ENCODE results near the gene SLC43A2.

GRCh38 chr17:1574697-1575471, 53.8 kb downstream of the SLC43A2 start:
- TF ChIP-seq POLR2A (IDR thresholded peaks at IDR 0.05; ENCODE audit: low read depth, low read length), result no peak
- TF ChIP-seq POLR2AphosphoS5 (IDR thresholded peaks at IDR 0.05; ENCODE audit: low read depth, low read length), result no peak
- no peak for TF ChIP-seq TAF1 (IDR thresholded peaks at IDR 0.05; ENCODE audit: borderline replicate concordance, low read depth, low read length)
